Measurements from ENCODE around the gene TTLL5.

DNA sequence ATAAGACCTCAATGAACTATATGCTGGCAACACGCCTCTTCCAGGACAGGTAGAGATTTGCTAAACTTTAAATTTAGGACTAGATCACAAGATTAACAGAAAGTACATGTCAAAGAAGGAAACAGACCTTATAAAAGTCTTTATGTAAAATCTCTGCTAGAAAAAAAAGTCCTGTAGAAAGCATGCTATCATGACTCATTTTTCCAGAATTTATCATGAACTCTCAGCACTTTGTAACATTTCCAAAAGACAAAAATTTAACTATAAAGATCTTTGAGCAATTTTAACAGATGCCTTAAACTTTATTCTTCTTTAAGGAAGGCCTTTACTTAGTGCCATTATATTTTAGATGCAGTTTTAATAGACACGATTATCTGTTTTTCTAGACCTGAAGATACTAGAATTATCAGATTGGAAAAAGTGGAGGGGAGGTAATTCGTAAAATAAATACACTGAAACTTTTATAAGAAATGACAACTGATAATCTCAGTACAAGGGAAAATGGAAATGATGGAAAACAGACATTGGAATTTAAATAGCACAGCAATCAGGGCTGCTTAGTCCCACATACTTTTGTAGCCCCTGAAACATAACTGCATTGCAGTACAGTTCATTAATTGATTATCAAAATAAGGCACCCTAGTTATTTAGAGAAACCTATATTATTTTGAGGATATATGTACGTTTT, 92.0 kb downstream of the TTLL5 start:
- TF ChIP-seq POLR2A (IDR thresholded peaks at IDR 0.05; ENCODE audit: insufficient read depth in 1 of 2, low read depth in 2 of 2, low read length in 2 of 2) (no peak), RAD21 (CRISPR knock-in tag; IDR thresholded peaks at IDR 0.05) (no peak), ZSCAN20 (CRISPR knock-in tag; IDR thresholded peaks at IDR 0.05; ENCODE audit: borderline replicate concordance) (no peak), RBM39 (IDR thresholded peaks at IDR 0.05; ENCODE audit: low read depth, low read length, poor library complexity, severe bottlenecking) (no peak), NBN (conservative IDR thresholded peaks at IDR 0.05) (no peak), CTCF (CRISPR knock-in tag; IDR thresholded peaks at IDR 0.05) (no peak), GABPA (IDR thresholded peaks at IDR 0.05; ENCODE audit: low read depth, low read length) (no peak), GABPA (CRISPR knock-in tag; IDR thresholded peaks at IDR 0.05; ENCODE audit: low read depth) (no peak), ZZZ3 (CRISPR knock-in tag; IDR thresholded peaks at IDR 0.05; ENCODE audit: borderline replicate concordance) (no peak), EP300 (IDR thresholded peaks at IDR 0.05; ENCODE audit: low read depth in 2 of 2, low read length in 2 of 2) (no peak), EP300 (CRISPR knock-in tag; IDR thresholded peaks at IDR 0.05; ENCODE audit: borderline replicate concordance) (no peak), TOE1 (CRISPR knock-in tag; IDR thresholded peaks at IDR 0.05) (no peak), ZFP36 (IDR thresholded peaks at IDR 0.05; ENCODE audit: borderline replicate concordance, low read depth, low read length, partially characterized antibody) (no peak), CREB1 (IDR thresholded peaks at IDR 0.05) (no peak), CREB1 (CRISPR knock-in tag; IDR thresholded peaks at IDR 0.05) (no peak)
- TF ChIP-seq, protein P1, sequence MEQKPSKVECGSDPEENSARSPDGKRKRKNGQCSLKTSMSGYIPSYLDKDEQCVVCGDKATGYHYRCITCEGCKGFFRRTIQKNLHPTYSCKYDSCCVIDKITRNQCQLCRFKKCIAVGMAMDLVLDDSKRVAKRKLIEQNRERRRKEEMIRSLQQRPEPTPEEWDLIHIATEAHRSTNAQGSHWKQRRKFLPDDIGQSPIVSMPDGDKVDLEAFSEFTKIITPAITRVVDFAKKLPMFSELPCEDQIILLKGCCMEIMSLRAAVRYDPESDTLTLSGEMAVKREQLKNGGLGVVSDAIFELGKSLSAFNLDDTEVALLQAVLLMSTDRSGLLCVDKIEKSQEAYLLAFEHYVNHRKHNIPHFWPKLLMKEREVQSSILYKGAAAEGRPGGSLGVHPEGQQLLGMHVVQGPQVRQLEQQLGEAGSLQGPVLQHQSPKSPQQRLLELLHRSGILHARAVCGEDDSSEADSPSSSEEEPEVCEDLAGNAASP (CRISPR knock-in tag; IDR thresholded peaks at IDR 0.05; ENCODE audit: borderline replicate concordance) = no peak
